Panc1 (cell line): ENCODE data around the gene PTPN4. TPM values are rescaled to one million over a fixed set of nuclear protein-coding genes. Genes with fewer than 3 reads are reported as not detected.

Source experiments
- ATAC-seq: fragments of 200-7000 bp; cut with Tn5 transposase; 2 replicates; pipeline ENCODE4 v1.9.1; 2020; ENCODE audit warnings: mild to moderate bottlenecking, moderate library complexity
- BruUV-seq: library from RNA; stranded (reverse); fragments of 400-500 nt; replicated peaks from 2 replicates; lab custom pipeline; 2021; lab: Mats Ljungman, UMichigan
- CTCF ChIA-PET: fragments of 300-600 bp; sonication (Branson Sonifier 250); formaldehyde crosslinking; loops from one replicate; lab custom pipeline; 2022; ENCODE audit warnings: antibody characterized with exemption; lab: Charles Lee
- POLR2A ChIA-PET: fragments of 300-600 bp; sonication (Branson Sonifier 250); formaldehyde crosslinking; loops from one replicate; lab custom pipeline; 2022; ENCODE audit warnings: antibody characterized with exemption; lab: Charles Lee
- DNase-seq: peaks from one replicate; pipeline ENCODE4 v3.0.0-alpha.2; 2010; ENCODE audit warnings: low read depth, low spot score
- H3K27ac ChIP-seq: 2 replicates; pipeline ENCODE4 v1.5.1; 2011; ENCODE audit warnings: mild to moderate bottlenecking, low read length, inconsistent platforms
- H3K27me3 ChIP-seq: fragments of 200-500 bp; sonication (Bioruptor generic); 2 replicates; pipeline ENCODE4 v1.6.0; 2014; ENCODE audit warnings: low read length, inconsistent platforms; ENCODE audit not compliant: control insufficient read depth, insufficient read depth
- H3K36me3 ChIP-seq: fragments of 200-500 bp; sonication (Bioruptor generic); 2 replicates; pipeline ENCODE4 v1.5.1; 2014; ENCODE audit warnings: inconsistent platforms, mild to moderate bottlenecking, low read length, moderate library complexity; ENCODE audit not compliant: control insufficient read depth, insufficient read depth
- H3K4me1 ChIP-seq: 2 replicates; pipeline ENCODE4 v1.5.1; 2011; ENCODE audit warnings: inconsistent platforms, mild to moderate bottlenecking, low read length, moderate library complexity; ENCODE audit not compliant: control insufficient read depth, insufficient read depth
- H3K4me3 ChIP-seq, 2 experiments: 2 replicates each; pipeline ENCODE4 v1.5.1; 2011 to 2012; ENCODE audit warnings: low read depth in 2 of 2, low read length in 2 of 2, mild to moderate bottlenecking in 2 of 2, inconsistent platforms in 1 of 2, moderate library complexity in 1 of 2
- H3K9me3 ChIP-seq: fragments of 200-500 bp; sonication (Bioruptor generic); 2 replicates; pipeline ENCODE4 v1.5.1; 2014; ENCODE audit warnings: low read depth, mild to moderate bottlenecking, inconsistent platforms, low read length, moderate library complexity; ENCODE audit not compliant: control insufficient read depth, insufficient read depth
- CTCF ChIP-seq: fragments of 450-650 bp; IDR thresholded peaks from 2 replicates; pipeline ENCODE4 v1.5.1; 2017; ENCODE audit warnings: mild to moderate bottlenecking
- POLR2AphosphoS5 ChIP-seq: IDR thresholded peaks from 2 replicates; pipeline ENCODE4 v1.6.1; 2012; ENCODE audit warnings: mild to moderate bottlenecking, low read depth, low read length, moderate library complexity
- REST ChIP-seq, 2 experiments: IDR thresholded peaks; 2 replicates each; pipeline ENCODE4 v1.6.1; 2011 to 2012; ENCODE audit warnings: low read depth in 2 of 2, control low read depth in 1 of 2, low read length in 1 of 2, mild to moderate bottlenecking in 1 of 2, moderate library complexity in 1 of 2; ENCODE audit not compliant: insufficient read depth in 1 of 2
- SIN3A ChIP-seq: IDR thresholded peaks from 2 replicates; pipeline ENCODE4 v1.6.1; 2012; ENCODE audit warnings: low read depth, mild to moderate bottlenecking, low read length, moderate library complexity, borderline replicate concordance; ENCODE audit not compliant: insufficient read depth
- TCF7L2 ChIP-seq: IDR thresholded peaks from 2 replicates; pipeline ENCODE4 v1.6.1; 2011; ENCODE audit warnings: mild to moderate bottlenecking, low read depth, low read length, inconsistent platforms
- in situ Hi-C: cut with HindIII; loops from 2 replicates; pipeline ENCODE4 v1.10.0; 2016; ENCODE audit warnings: low sequenced_read_pairs, low pct_unique_long_range_greater_than_20kb
- intact Hi-C: fragments of 100-400 bp; cut with micrococcal nuclease; formaldehyde crosslinking; loops from one replicate; pipeline ENCODE4 v1.10.0; 2022; ENCODE audit not compliant: unreplicated experiment
- total RNA-seq: library from RNA; stranded (reverse); gene quantifications from one replicate; pipeline ENCODE4 v1.2.1, GENCODE V29; 2021; ENCODE audit not compliant: unreplicated experiment

The PTPN4 gene
- total RNA-seq, 1 experiment from 2014 or later: 45.9 TPM

- BruUV-seq: no TSS peak
- Histone ChIP-seq H3K4me1 (no peaks in the 10 kb centered on the region), H3K36me3 (peaks cover 4% of the 10 kb centered on the region; the same call in 1 of the 2 replicates), H3K27me3 (no peaks in the 10 kb centered on the region), H3K9me3 (no peaks in the 10 kb centered on the region), H3K4me3 (no peak overlapping the region), H3K27ac (no peak overlapping the region)
- intact Hi-C loops: no loop called here
- in situ Hi-C loops: no loop called here
- ATAC-seq: no peak
- no peak for DNase-seq
- CTCF ChIA-PET: no interaction called here
- no peak for TF ChIP-seq CTCF
- TF ChIP-seq SIN3A: no peak
- no peak for TF ChIP-seq POLR2AphosphoS5
- no peak for TF ChIP-seq TCF7L2
- no peak for TF ChIP-seq REST (IDR thresholded peaks at IDR 0.05; ENCODE audit: insufficient read depth in 1 of 2, low read depth in 2 of 2, low read length in 1 of 2)
- POLR2A ChIA-PET: no interaction called here
Observed at GRCh38 chr2:119934319-119934718, 174.6 kb downstream of the PTPN4 start.

- H3K4me3 ChIP-seq: no peak overlapping the region
Observed at GRCh38 chr2:119937680-119938079, 178.0 kb downstream of the PTPN4 start.

More at GRCh38 chr2:119937680-119938079, 178.0 kb downstream of the PTPN4 start:
- no peak for DNase-seq
- Histone ChIP-seq H3K27ac (no peak overlapping the region), H3K36me3 (0 out of 2 replicates have a peak, but pooled peaks cover 2% of the 10 kb centered on the region), H3K27me3 (no peaks in the 10 kb centered on the region), H3K9me3 (no peaks in the 10 kb centered on the region), H3K4me1 (no peaks in the 10 kb centered on the region)
- CTCF ChIA-PET: no interaction called here
- intact Hi-C loops (no loop called here), in situ Hi-C loops (no loop called here)
- no peak for ATAC-seq
- POLR2A ChIA-PET: no interaction called here
- no peak for TF ChIP-seq REST (IDR thresholded peaks at IDR 0.05; ENCODE audit: insufficient read depth in 1 of 2, low read depth in 2 of 2, low read length in 1 of 2)
- no peak for TF ChIP-seq POLR2AphosphoS5
- no peak for TF ChIP-seq SIN3A
- no peak for TF ChIP-seq TCF7L2
- no peak for TF ChIP-seq CTCF
- BruUV-seq: no TSS peak
